HG03521 (cell line): ENCODE results near the gene MUC7.
"Not testable (repeated sequence)": the region's sequence is repeated elsewhere in the genome, so short reads cannot be mapped to it uniquely, and the experiment has no call there.

Source experiments
- ATAC-seq: cut with Tn5 transposase; IDR thresholded peaks from one replicate; pipeline ENCODE4 v1.9.1; 2021; ENCODE audit warnings: mild to moderate bottlenecking, moderate library complexity; ENCODE audit not compliant: unreplicated experiment

The MUC7 gene

DNA sequence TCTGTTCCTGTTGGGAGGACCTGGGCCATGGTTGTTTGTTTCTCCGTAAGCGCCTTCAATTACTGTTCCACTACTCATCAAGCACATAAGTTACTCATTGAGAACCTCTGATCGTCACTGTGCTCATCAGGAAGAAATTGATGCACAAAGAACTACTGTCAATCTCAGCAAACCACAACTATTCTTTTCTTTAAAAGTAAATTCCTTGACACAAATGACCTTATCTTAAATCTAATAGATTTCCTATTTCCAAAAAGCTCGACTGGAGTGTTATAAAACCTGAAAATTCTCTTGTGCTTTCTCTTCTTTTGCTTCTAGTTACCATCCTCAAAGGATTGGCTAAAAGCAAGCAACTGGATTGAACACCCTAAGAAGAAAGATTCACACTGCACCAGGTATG, at the start of gene MUC7:
MUC7 (plus strand) TSS at position 301 of the 400 bp plus-strand sequence. CDS start 1,825 bp downstream, outside the sequence.
- no peak for ATAC-seq

DNA sequence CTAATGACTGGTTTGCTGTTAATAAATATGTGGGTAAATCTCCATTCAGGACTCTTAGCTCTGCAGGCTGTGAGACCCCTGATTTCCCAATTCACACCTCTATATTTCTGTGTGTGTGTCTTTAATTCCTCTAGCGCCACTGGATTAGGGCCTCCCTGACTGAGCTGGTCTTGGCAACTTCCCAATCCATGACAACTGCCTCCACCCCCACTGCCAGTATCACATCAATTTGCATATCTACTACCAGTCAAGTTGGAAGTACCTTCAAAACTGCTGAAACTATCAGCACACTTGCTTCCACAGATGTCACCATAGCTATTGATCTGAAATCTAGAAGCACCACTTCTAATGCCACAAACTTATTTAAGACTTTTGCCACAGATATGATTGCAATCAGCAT, 46.7 kb upstream of the MUC7 start:
- no peak for ATAC-seq

DNA sequence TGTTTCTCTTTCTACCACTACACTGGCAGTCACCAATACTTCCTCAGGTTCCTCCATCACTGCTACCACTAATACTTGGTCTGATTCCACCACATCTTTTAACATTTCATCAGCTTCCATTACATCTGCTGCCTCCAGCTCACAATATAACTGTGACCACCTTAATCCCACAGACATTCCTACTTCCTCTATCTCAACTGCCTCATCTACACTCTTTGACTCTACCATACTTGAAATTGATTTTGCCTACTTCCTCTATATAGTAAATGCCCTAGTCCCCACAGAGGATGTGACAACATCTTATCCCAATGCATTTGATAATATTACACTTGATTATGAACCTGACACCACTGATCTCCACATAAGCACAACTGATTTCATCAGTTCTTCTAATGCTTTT, 45.2 kb upstream of the MUC7 start:
- no peak for ATAC-seq

DNA sequence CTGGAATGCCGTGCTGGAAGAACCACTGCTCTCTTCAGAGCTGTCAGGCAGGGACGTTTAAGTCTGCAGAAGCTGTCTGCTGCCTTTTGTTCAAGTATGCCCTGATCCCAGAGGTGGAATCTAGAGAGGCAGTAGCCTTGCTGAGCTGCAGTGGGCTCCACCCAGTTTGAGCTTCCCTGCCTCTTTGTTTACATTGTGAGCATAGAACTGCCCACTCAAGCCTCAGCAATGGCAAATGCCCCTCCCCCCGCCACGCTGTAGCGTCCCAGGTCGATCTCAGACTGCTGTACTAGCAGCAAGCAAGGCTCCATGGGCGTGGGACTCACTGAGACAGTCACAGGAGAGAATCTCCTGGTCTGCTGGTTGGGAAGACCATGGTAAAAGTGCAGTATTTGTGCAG, 34.8 kb upstream of the MUC7 start:
- ATAC-seq, result no peak

DNA sequence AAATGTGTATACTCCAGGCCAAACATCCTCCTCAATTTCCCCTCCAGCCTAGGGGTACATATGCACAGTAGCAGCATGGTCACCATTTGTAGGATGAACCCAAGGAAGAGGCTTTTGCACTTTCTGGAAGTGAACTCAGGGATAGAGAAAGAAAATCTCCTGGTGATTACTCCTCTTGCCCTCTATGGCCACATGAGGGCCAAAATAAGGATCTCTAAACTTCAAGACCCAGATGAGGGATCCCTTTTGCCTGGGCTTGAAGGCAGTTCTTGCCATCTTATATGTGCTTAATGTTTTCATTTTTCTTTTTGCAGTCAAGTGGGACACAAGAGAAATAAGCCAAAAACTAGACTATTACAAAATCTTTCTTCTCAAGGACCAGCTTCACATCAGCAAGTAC, 29.5 kb upstream of the MUC7 start:
- ATAC-seq, result no peak

DNA sequence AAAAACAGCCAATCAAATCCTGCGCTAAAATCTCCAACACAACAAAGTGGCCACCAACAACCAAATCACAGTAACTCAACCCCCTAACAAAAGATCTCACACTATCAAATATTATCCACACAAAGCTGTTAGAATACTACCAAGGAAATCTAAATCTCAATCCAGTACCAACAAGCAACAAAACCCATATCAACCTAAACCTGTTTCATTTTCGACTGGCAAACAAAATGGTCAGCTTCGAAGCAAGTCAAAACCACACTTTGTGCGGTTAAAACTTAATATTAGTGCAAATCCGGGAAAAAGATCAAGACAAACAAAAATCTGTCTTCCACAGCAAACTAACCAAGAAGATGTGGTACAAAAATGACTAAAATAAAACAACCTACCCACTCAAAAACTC, 28.7 kb upstream of the MUC7 start:
- no peak for ATAC-seq

DNA sequence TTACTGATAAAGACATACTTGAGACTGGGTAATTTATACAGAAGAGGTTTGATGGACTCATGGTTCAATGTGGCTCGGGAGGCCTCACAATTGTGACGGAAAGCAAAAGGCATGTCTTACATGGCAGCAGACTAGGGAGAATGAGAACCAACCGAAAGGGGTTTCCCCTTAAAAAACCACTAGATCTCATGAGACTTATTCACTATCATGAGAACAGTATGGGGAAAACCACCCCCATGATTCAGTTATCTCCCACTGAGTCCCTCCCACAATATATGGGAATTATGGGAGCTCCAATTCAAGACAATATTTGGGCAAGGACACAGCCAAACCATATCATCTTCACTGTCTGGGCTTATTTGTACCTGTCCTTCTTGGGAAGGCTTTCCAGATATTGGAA, 22.8 kb upstream of the MUC7 start:
- ATAC-seq, result no peak

DNA sequence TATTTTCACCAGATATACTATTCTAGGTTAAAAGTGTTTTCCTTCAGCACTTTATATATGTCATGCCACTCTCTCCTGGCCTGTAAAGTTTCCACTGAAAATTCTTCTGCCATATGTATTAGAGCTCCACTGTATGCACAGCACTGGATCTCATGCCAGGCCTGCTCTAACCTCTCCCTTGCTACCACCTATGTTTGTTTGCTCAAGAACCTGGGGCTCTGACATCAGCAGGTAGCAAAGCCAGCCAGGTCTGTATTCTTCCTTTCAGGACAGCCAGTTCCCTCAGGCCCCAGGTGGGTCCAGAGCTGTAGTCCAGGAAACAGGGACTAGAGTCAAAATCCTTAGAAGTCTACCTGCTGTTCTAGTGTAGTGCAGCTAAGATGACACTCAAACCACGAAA, 19.1 kb upstream of the MUC7 start:
- no peak for ATAC-seq

DNA sequence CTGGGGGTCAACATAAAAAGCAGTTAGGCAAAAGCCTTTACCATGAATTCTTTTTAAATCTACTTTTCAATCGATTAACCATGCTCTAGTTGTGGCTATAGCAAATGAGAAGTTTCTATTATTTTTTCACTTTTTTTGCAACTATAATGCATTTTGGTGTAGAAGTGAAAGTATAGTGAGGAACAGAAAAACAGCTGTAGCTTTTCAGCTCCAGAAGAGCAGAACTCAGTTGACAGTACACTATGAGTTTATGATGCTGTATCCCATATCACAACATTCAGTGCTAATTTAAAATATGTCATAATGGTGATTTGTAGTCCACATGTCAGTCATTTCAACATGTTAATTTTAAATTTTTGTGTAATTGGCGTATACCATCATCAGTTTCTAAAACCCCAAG, 8.7 kb upstream of the MUC7 start:
- ATAC-seq, result no peak

DNA sequence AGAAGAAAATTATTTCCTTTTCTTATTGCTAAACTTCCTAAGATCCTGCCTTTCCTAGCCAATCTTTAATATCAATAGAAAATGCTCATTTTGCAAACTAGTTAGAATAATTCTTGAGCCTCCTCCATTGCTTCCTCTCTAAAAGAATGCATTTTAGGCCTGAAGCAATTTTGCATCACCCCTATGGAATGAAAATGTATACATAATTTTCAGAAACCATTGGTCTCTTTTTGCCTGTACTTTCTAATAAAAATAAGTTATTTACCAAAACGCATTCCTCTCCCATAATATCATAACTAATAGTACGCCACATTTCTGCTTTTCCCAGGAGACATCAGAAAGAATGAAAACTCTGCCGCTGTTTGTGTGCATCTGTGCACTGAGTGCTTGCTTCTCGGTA, 1.7 kb downstream of the MUC7 start:
- ATAC-seq, result no peak

DNA sequence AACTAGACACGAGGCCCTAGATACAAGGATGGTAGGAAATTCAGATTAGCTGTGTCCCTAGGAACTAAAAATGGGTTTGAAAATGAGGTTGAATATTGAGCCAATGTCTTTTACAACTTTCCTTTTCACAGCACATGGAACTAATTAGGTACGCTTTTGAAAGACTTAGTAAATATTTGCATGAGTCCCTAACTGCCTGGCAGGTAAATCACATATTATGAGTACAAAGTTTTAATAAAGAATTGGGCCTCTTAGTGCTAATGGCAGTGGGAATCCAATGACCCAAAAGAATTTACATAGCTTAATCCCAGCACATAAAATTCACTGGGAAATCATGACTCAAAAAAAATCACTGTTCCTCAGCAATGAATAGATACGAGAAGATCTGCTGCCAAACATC, 16.8 kb downstream of the MUC7 start:
- ATAC-seq, result no peak

DNA sequence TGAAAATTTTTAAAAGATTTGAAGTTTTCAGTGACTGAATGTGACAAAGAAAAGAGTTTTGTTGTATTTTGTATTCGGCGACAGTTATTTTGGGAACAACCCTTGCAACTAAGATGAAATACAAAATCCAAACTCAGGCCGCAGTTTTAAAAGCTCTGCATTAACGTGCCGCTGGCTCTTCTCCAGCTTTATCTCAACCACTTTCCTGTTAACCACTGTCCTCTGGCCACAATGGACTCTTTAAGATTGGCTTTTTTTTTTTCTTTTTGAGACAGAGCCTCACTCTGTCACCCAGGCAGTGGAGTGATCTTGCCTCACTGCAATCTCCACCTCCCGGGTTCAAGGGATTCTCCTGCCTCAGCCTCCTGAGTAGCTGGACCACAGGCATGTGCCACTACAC, 24.2 kb downstream of the MUC7 start:
- no peak for ATAC-seq

DNA sequence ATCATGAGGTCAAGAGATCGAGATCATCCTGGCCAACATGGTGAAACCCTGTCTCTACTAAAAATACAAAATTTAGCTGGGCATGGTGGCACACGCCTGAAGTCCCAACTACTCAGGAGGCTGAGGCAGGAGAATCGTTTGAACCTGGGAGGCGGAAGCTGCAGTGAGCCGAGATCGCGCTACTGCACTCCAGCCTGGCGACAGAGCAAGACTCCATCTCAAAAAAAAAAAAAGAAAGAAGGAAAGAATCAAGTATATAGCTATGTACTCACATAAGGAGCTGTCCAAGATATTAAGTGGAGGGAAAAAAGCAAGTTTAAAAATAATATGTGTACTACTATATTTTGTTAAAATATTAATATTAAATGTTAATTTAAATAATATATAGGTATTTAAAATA, 29.8 kb downstream of the MUC7 start:
- not testable (repeated sequence) for ATAC-seq

DNA sequence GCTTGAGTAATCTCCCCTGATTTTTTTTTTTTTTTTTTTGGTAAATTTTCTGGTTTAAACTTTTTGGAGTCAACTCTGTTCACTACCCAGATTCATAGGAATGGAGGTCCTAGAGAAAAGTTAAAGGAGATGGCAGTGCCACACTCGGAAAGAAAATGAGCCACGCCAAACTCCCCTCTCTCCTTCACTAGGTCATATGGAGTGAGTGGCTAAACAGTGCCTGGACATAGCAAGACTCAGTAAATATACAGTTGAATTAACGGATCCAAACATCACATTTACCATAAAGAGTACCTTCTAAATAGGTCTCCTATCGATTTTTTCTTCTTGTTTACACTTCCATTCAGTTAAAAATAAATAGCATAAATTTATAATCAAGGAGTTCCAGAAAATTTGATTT, 32.7 kb downstream of the MUC7 start:
- ATAC-seq, result no peak

DNA sequence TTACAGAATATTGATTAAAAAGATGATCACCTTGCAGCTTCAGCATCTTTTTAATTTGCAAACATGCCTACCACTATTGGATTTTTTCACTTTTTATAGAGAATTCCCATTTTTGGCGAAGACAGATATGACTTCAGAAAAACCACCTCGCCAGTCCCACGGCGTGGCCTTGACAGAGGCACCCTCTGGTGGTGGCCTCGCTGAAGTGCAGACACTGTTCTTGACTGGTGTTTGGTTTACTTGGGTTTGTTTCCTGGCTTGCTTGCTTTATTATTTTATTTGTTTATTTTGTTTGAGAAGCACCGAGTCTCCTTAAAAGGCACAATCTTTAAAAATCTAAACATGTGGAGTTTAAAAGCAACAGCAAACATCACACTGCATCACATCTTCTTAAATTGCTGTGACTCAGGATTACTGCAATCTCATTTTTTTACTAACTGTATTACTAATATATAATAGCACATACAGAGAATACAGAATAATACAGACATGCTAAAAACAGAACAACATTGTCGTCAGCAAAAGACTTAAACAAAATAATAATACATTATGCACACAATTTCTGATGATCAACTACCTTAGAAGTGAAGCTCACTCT, 33.3 kb downstream of the MUC7 start:
- ATAC-seq, result peak; percentile 92

DNA sequence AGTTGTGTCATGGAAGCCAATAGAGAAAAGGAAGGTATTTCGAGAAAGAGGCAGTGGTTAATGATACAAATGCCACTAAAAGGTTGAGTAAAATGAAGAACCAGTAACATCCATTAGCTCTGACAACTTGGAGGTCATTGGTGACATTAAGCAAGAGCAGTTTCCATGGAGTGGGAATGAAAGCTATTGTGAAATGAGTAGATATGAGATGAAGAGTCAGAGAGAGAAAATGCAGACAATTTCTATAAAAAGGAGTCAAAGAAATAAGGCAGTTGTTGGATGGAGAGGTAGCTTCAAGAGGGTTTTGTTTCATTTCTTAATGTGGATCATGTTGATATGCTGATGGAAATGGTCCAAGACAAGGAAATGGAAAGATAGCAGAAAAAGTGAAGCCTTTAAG, 36.8 kb downstream of the MUC7 start:
- no peak for ATAC-seq

DNA sequence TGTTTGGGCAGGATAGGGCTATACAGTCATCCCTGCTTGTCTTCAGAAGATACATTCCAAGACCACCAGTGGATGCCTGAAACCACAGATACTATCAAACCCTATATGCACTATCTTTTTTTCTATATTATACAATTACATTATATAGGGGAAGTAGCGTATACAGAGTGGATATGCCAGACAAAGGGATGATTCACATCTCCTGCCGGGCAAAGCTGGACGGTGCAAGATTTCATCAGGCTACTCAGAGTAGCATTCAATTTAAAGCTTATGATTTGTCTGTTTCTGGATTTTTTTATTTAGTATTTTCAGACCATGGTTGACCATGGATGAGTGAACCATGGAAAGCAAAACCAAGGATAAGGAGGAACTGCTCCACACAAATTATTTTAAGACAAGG, 39.4 kb downstream of the MUC7 start:
- ATAC-seq, result no peak

DNA sequence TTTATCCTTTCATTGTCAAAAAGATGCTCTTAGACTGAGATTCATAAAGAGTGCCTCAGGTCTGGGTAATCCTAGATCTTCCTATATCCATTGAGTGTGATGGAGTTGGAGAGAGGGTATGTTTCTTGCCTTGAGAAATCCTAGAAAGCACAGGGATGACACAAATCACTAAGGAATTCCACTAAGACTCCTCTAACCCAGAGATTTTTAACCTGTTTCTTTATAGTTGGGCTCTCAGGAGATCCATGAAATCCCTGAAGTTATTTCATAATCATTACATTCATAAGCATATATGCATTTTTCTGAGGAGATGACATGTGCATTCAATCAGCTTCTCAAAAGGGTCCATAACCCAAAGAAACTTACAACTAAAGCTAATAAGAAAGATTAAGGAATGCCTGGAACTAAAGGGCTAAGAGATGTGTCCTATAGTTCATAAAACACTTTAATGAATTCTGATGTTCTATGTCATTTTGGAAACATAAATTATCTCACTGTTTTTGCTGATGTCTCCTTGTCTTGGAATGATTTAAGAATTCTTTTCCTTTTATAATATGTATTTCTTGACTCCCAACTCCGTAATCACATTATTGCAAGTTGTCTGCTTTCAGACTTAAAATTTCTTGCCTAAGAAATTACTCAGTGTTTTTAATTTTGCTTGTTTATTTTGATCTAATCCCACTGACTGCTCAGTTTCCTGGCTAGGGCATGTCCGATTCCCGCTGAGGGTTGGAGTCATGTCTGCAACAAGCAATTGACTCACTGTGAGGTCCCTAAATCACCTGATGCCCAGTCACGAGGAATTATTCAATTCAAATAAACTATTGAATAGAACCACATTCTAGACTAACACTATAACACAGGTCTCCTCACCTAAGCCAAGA, 43.6 kb downstream of the MUC7 start:
- no peak for ATAC-seq

DNA sequence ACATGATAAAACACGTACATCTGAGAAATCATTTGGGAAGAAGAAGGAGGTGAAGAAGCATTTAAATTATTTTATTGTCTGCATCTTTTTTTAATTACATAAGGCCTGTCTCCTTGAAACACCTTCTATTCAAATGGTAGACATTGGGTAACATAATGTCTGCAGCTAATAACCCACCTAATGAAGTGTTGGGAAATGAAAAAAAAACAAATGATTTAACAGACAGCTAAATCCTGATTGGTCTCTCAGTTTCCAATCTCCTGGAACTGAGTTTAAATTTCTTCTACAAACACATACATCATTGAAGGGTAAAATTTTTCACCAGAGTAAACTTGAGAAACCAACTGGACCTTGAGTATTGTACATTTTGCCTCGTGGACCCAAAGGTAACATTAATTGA, 46.3 kb downstream of the MUC7 start, which contains the start of gene AMTN:
AMTN (plus strand) TSS at position 301 of the 400 bp plus-strand sequence. CDS start 209 bp downstream, outside the sequence.
- no peak for ATAC-seq

DNA sequence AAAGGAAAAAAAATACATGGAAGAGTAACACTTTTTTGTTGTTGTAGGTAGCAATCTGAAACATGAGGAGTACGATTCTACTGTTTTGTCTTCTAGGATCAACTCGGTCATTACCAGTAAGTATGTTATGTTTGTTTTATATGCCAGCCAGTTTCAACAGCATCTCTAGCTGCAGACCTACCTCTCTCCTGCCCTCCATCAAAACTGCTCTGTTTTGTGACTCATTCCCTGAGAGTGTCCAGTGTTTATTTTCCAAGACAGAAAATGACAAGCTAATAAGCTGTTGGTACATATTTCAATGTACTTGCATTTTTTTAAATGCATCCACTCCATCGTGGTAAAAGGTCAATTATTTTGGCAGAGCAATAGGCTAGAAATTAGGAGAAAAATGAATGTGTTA, 46.7 kb downstream of the MUC7 start:
- no peak for ATAC-seq

DNA sequence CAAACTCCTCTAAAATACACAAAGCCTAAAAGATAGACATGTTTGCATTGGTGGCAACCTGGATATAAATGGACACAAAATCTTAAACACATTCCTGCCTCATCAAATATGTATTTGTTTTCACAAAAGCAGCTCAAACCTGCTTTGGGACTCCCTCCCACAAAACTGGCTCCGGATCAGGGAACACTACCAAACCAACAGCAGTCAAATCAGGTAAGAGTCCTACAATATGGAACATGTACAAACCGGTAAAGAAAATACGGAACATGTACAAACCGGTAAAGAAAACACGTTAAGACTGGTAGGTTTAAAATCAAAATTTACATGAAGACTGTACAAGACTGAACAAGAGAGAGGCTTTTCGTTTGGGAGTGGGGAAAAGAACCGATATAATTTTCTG, 50.6 kb downstream of the MUC7 start:
- ATAC-seq, result no peak

DNA sequence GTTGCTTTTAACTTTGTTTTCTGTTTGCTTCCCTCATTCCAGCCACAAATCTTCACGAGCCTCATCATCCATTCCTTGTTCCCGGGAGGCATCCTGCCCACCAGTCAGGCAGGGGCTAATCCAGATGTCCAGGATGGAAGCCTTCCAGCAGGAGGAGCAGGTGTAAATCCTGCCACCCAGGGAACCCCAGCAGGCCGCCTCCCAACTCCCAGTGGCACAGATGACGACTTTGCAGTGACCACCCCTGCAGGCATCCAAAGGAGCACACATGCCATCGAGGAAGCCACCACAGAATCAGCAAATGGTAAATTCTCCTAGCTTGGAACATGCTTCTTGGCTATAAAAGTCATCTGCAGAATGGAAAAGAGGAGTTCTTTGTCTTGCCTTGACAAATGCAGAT, 59.0 kb downstream of the MUC7 start:
- ATAC-seq, result no peak
